GM13976 (cell line): ENCODE results near the gene AATK.

Experiments used
- DNase-seq: peaks from one replicate; pipeline ENCODE4 v3.0.0; 2012; ENCODE audit warnings: low spot score
- CTCF ChIP-seq: IDR thresholded peaks from 2 replicates; pipeline ENCODE4 v1.5.1; 2012; ENCODE audit warnings: borderline replicate concordance, mild to moderate bottlenecking; ENCODE audit not compliant: insufficient read depth; ENCODE audit errors: extremely low read depth, missing control alignments, control extremely low read depth
- in situ Hi-C: fragments of 300-500 bp; cut with MboI; formaldehyde crosslinking; loops from one replicate; pipeline ENCODE4 v1.12.0; 2022; ENCODE audit warnings: low sequenced_read_pairs, mixed read lengths, inconsistent platforms; ENCODE audit not compliant: unreplicated experiment

Gene AATK

GRCh38 chr17:81189670-81190530 lies 23.9 kb upstream of the AATK start:
- in situ Hi-C loops, result no loop called here

DNA sequence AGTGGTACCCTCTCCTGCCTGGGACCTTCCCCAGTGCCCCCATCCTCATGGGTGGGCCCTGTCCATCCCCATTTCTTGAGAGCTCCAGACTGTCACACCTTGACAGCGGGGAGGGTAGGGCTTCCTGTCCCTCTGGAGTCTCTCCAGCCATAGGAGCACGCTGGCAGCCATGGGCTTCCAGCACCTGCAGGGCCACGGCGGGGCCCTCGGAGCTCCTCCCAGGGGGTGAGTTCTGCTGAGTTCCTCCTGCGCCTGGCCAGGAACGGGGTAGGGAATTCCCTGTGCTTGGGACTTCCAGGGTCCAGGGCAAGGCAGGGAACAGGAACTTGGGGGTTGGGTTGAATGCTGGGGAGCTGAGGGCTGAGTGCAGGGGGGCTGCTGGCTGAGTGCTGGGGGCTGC lies 23.0 kb upstream of the AATK start:
- TF ChIP-seq CTCF, result no peak
- DNase-seq, result no peak
- in situ Hi-C loops, result no loop called here

More at GRCh38 chr17:81189670-81190530, 23.9 kb upstream of the AATK start:
- no peak for DNase-seq
- TF ChIP-seq CTCF, result no peak

DNA sequence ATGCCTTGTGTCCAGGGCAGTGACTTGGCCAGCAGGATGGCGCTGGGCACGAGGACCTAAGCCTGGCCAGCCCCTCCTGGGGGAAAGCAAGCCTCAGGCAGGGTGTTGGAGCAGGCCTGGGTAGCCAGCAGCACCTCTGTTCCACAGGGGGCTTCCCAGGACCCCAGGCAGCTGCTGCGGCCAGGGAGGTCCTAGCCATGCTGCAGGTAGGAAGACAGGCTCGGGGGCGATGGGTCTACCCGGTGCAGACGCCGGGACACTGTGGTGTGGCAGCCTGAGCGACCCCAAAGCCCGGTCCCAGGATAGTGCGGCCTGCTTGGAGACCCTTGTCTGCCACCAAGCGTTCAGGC lies 22.4 kb upstream of the AATK start:
- no peak for DNase-seq
- no peak for TF ChIP-seq CTCF
- in situ Hi-C loops, result no loop called here

- TF ChIP-seq CTCF, result no peak
- in situ Hi-C loops, result no loop called here
- DNase-seq, result no peak
These were observed 21.8 kb upstream of the AATK start for GRCh38 chr17:81187586-81188490.

GRCh38 chr17:81187120-81187519 lies 21.1 kb upstream of the AATK start:
- DNase-seq, result no peak
- in situ Hi-C loops, result no loop called here
- TF ChIP-seq CTCF, result no peak

GRCh38 chr17:81186203-81186602 lies 20.2 kb upstream of the AATK start:
- in situ Hi-C loops, result no loop called here
- no peak for TF ChIP-seq CTCF
- DNase-seq, result no peak
